GM21423 (cell line): ENCODE data around the gene CDH22.

Source experiments
- ATAC-seq: cut with Tn5 transposase; IDR thresholded peaks from one replicate; pipeline ENCODE4 v1.9.1; 2021; ENCODE audit warnings: mild to moderate bottlenecking, moderate library complexity; ENCODE audit not compliant: unreplicated experiment

CDH22 gene

GRCh38 chr20:46174469-46175126, 133.7 kb downstream of the CDH22 start:
- no peak for ATAC-seq

DNA sequence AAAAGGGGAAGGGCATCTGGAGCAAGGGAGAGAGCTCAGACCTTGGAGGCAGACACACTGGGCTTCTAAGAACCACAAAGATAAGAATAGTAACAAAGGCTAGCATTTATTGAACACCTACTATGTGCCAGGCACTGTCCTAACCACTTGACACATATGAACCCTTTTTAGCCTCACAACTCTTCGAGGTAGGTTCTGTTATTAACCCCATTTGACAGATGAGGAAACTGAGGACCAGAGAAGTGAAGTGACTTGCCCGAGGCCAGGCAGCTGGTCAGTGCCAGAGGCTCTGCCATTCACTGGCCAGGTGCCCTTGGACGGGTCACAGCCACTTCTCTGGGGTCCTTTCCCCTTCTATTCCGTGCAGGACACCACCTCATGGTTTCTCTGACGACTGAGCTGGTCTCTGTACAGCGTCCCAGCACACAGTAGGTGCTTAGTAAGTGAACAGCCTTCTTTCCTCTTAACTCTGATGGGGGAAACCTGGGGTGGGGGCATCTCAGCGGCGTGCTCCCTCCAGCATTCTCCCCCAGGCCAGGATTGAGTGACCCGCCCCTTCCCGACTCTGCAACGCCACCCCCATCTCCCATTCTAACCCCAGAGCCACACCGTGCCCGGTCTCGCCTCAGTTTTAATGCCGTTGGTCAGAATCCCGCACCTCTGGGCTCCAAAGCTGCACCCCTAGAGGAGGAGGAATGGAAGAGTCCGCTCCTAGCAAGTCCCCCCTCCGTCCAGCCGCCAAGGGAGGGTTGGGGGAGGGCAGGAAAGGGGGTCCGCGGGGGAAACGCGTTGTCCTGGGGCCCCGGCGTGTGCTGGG, 134.4 kb downstream of the CDH22 start:
- ATAC-seq, result no peak

GRCh38 chr20:46172961-46173536, 135.2 kb downstream of the CDH22 start:
- ATAC-seq, result no peak

DNA sequence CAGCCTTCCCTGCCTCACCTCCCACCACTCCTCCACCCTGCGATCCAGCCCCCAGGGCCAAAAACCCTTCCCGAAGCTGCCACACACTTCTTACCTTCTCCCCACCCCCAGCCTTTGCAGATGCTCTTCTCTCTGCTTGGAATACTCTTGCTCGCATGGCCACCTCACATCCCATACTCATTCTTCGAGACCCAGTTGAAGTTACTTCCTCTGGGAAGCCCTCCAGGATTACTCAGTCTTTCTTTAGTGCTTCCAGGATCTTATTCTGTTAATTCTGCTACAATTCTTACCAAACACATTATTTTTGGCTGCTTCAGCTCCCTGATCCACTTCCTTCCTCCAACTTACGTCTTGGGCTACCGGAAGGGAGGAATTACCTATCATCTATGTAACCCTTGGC, 135.8 kb downstream of the CDH22 start:
- no peak for ATAC-seq

DNA sequence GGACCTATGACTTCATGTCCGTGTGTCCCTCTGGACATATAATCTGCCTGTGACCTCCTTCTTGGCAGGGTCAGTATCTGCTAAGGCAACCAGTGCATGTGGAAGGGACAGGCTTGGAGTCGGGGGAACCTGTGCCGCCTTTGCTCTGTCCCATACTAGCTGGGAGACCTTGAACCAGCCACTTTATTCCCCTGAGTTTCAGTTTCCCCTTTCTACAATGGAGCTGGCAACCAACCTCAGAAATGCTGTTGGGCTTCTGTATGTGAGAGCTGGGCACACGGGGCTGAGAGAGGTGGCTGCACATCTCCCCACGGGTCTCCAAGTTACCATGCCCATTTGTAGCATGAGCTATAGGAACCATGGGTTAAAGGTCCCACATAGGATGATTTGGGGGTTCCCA, 136.4 kb downstream of the CDH22 start:
- no peak for ATAC-seq

- no peak for ATAC-seq
Measured at GRCh38 chr20:46171476-46171875, 136.8 kb downstream of the CDH22 start.

DNA sequence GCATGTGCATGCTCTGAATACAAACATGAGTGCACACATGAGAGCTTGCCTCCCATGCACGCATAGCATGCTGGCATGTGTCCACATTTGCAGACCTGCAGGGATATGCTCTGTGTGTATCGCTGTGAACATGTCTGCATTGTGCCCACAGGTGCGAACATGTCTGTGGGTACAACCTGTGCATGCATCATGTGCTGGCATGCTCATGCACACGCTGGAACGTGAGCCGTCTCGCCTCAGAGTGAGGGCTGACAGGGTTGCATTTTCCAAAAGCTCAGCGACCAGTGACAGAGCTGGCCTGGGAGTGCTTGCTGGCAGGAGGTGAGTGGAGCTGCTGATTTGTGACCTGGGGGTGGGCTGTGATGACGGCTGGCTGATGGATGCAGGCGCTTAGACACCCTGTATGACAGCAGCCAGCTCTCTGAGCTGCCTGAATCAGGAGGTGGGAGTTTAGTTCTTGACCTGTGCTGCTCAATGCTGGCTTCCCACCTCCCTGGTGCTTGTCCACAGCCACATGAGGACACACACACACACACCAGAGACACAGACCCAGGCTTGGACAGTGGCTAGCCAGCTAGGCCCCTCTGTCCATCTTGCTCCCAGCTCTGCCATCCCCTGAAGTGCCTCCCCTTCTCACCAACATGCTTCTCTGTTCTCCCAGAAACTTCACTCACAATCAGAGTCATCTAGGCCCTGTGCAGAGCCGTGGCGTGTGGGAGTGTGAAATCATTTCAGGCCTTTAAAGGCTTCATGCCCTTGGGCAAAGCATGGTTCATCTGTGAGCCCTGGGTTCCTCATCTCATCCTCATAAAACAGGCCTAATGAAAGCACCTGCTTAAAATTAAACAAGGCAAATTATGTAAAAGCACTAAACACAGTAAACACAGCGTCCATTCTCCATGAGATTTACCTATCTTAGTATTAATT, 138.8 kb downstream of the CDH22 start:
- ATAC-seq, result no peak

- ATAC-seq, result no peak
Measured at GRCh38 chr20:46168438-46168837, 139.9 kb downstream of the CDH22 start.

DNA sequence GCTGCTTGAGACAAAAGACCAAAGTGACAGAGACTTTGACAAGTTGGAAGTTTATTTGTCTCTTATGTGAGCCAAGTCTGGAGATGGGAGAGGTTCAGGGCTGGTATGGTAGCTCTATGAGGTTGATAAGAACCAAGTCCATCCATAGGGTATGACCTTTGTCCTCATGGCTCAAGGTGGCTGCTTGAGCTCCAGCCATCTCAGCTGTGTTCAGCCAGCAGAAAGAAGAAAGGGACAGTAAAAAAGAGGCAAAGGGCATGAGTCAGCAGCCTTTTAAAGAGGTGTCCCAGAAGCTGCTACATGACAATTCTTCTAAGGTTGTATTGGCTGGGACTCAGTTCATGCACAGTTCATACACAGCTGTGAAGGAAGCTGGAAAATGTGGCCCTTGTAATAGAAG, 141.2 kb downstream of the CDH22 start:
- no peak for ATAC-seq

DNA sequence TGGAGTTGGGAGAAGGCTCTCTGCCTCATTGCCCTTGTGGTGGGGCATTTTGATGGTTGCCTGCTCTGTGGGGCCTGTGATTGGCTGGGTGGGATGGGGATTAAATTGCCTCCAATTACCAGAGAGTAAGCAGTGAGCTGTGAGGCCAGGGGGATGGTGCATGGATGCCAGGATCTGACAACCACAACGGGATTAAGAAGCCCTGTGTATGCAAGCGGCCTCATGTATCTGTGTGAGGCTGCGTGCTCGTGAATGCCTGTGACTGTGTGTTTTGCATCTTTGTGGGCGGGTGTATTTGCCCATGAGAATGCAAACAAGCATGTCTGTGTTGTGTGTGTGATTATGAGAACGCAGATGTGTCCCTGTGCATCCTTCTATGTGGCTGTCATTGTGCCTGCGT, 144.0 kb downstream of the CDH22 start:
- no peak for ATAC-seq

DNA sequence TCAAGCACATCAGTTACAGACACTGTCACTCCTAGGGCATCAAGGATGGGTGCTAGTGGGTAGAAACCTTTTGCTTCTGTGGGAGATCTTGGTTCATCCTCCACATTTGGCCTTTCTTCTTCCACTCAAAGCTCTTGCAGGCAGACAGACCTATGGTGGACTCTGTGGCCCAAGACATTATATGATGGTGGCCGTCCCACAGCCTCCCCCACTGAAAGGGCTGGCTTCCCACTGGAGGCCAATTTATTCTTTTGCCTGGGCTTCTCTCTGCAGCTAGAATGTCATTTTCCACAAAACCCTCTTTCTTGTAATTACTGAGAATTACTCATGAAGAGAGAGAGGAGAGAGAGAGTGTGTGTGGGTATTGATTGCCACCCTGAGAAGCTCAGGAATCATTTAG, 146.4 kb downstream of the CDH22 start:
- no peak for ATAC-seq

GRCh38 chr20:46160661-46161060, 147.6 kb downstream of the CDH22 start:
- no peak for ATAC-seq

DNA sequence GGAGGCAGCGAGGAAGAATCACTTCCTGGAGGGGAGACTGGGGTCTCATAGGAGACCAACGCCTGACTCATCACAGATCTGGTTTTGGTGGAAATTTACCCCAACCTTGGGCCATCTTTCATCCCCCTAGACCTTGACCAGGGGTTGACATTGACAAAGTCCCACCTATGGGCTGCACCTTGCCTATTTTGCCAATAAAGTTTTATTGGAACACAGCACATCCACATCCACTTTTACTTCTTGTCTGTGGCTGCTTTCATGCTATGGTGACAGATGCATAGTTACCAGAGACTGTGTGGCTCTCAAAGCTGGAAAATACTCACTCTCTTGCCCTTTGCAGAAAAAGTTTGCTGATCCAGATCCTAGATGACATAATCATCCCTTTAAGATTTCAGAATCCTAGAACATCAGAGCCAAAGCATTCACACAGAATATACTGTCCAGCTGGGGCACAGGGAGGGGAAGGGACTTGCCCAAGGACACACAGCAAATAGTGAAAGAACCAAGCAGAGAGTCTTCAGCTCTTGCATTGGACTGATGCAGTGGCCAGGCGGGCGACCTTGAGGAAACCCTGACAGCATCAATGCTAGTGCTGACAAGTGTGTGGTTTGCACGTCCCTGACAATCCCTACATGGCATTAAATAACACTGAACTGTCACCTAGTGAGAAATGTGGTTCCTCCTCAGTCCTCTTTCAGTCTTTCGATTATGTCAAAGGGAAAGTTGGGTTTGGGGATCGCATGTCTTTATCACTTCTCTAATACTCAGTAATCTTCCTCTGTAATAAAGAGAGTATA, 149.0 kb downstream of the CDH22 start:
- ATAC-seq, result no peak

DNA sequence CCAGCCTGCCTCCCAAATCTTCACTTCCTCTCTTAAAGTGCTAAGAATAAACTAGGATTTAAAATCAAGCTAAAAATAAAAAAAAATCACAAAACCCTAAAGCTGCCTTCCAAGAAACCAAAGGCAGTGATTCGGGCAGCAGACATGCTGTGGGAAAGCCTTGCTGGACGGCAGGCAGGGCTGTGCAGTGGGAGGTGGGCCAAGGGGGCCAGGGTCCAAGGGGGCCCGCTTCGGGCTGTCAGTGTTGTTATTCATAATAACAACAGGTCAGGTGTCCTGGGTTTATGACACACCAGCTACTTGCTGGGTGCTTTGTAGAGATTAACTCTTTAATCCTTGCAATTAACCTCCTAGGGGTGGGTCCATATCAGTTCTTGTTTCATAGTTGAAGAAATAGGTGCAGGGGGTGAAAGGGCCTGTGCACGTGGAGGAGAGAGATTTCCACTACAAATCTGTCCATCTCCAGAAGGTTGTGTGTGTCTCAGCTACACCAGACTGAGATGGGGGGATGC, 149.8 kb downstream of the CDH22 start:
- no peak for ATAC-seq

DNA sequence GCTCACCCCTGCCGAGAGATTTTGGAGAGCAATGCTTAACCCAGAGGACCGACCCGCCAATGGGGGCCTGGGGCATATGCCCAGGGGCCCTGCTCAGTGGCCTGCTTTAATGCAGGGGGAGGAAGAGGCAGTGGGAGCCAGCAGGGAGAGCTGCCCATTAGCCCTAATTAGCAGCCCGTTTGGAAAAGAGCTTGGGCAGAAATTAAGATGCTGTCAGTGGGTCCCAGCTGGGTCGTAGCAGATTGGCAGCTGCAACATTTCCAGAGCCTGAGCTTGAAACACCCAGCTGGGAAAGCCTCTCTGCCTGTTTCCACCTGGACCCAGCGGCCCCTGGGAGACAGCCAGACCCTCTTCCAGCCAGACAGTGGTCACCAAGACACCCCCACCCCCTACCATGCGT, 150.7 kb downstream of the CDH22 start:
- no peak for ATAC-seq

- no peak for ATAC-seq
Measured at GRCh38 chr20:46157076-46157592, 151.2 kb downstream of the CDH22 start.

- no peak for ATAC-seq
Measured at GRCh38 chr20:46156065-46156464, 152.2 kb downstream of the CDH22 start.

DNA sequence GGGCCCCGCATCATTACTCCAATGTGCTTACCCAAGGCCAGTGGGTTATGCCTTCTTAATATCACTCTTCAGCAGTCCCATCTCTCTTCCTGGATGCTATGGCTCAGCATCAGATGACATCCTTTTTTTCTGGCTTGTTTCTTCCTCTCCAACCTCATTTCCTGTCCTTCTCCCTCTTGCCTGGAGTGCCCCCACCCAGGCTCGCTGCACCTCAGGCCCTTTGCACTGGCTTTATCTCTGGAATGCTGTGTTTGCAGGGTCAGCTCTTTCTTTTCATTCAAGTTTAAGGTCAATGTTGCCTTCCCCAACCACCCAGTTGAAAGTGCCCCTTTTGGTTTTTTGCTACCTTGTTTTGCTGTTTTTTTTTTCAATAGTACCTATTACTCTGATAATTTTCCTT, 153.5 kb downstream of the CDH22 start:
- no peak for ATAC-seq

GRCh38 chr20:46154305-46154704, 154.0 kb downstream of the CDH22 start:
- no peak for ATAC-seq
